K562 (cell line): ENCODE data around the gene ZDHHC11B. TPM values are rescaled to one million over a fixed set of nuclear protein-coding genes. Genes with fewer than 3 reads are reported as not detected.
A peak's percentile ranks its signal among the peaks of the same experiment; 100 is the strongest.

Experiments
- ATAC-seq: fragments of 200-7000 bp; cut with Tn5 transposase; 3 replicates; pipeline ENCODE4 v1.9.1; 2020; ENCODE audit warnings: moderate library complexity
- BruUV-seq: library from RNA; stranded (reverse); fragments of 400-500 nt; replicated peaks from 2 replicates; lab custom pipeline; 2021; lab: Mats Ljungman, UMichigan
- CTCF ChIA-PET: fragments of 300-600 bp; formaldehyde crosslinking; extraction: SDS; loops from one replicate; lab custom pipeline; 2021; ENCODE audit warnings: low intra/inter-chr PET ratio; lab: Yijun Ruan, JAX
- POLR2A ChIA-PET: fragments of 300-600, 350-650 bp; sonication (Branson Sonifier 250); formaldehyde crosslinking; extraction: SDS; loops from one replicate; lab custom pipeline; 2021; ENCODE audit warnings: antibody characterized with exemption, inconsistent platforms; lab: Yijun Ruan, JAX
- DNase-seq, 4 experiments: peaks; one replicate each; pipeline versions ENCODE4 v3.0.0 to v3.0.0-alpha.2; 2011 to 2018; ENCODE audit warnings: low spot score in 3 of 4, mixed read lengths in 3 of 4; ENCODE audit errors: extremely low read depth in 1 of 4
- FAIRE-seq: peaks from 2 replicates; lab custom pipeline; 2011; peaks lifted over from hg19 to GRCh38; lab: Jason Lieb, UNC
- H2AFZ ChIP-seq: 2 replicates; pipeline ENCODE4 v1.6.0; 2011; ENCODE audit warnings: low read depth, low read length, control low read depth, inconsistent platforms
- H3K27ac ChIP-seq: fragments of 200-600 bp; 3 replicates; pipeline ENCODE4 v1.8.0; 2011; ENCODE audit warnings: low read depth, mild to moderate bottlenecking, control low read depth, inconsistent platforms, low read length, moderate library complexity, mixed read lengths; ENCODE audit errors: extremely low read depth
- H3K27me3 ChIP-seq, 2 experiments: fragments of 300-600 bp in 1 of 2; 2 replicates in 1 of 2; 3 replicates in 1 of 2; pipeline versions ENCODE4 v1.6.0 to v1.8.0; 2011; ENCODE audit warnings: inconsistent platforms in 2 of 2, low read length in 2 of 2, mild to moderate bottlenecking in 1 of 2, mixed read lengths in 1 of 2, moderate library complexity in 1 of 2; ENCODE audit not compliant: control insufficient read depth in 2 of 2, insufficient read depth in 2 of 2
- H3K36me3 ChIP-seq: fragments of 300-600 bp; 3 replicates; pipeline ENCODE4 v1.8.0; 2011; ENCODE audit warnings: mild to moderate bottlenecking, low read length, inconsistent platforms; ENCODE audit not compliant: control insufficient read depth, insufficient read depth
- H3K4me1 ChIP-seq, 2 experiments: fragments of 200-600 bp in 1 of 2; replicated peaks in 1 of 2; 2 replicates in 1 of 2; 3 replicates in 1 of 2; pipeline versions ENCODE4 v1.5.1 to v1.8.0; 2011; ENCODE audit warnings: inconsistent platforms in 2 of 2, low read length in 2 of 2, mild to moderate bottlenecking in 1 of 2, mixed read lengths in 1 of 2, moderate library complexity in 1 of 2; ENCODE audit not compliant: control insufficient read depth in 2 of 2, insufficient read depth in 2 of 2
- H3K4me2 ChIP-seq: 2 replicates; pipeline ENCODE4 v1.6.1; 2011; ENCODE audit warnings: low read length, control low read depth, inconsistent platforms, mixed read lengths; ENCODE audit not compliant: insufficient read depth
- H3K4me3 ChIP-seq: fragments of 200-600 bp; sonication (generic), shearing (Covaris generic); 2 replicates; pipeline ENCODE4 v1.5.1; 2016; ENCODE audit warnings: control low read depth, inconsistent platforms
- H3K79me2 ChIP-seq: fragments of 200-600 bp; 3 replicates; pipeline ENCODE4 v1.8.0; 2011; ENCODE audit warnings: low read length, inconsistent platforms; ENCODE audit not compliant: control insufficient read depth, insufficient read depth
- H3K9ac ChIP-seq, 2 experiments: 2 replicates each; pipeline versions ENCODE4 v1.6.0 to v1.6.1; 2011; ENCODE audit warnings: low read depth in 2 of 2, low read length in 2 of 2, control low read depth in 1 of 2, inconsistent platforms in 1 of 2, mild to moderate bottlenecking in 1 of 2, mixed read lengths in 1 of 2; ENCODE audit not compliant: insufficient read depth in 1 of 2
- H3K9me1 ChIP-seq: one replicate; pipeline ENCODE4 v1.6.0; 2011; ENCODE audit warnings: inconsistent platforms, mild to moderate bottlenecking, low read length, moderate library complexity; ENCODE audit not compliant: control insufficient read depth, insufficient read depth
- H3K9me3 ChIP-seq: replicated peaks from 2 replicates; pipeline ENCODE4 v1.5.1; 2011; ENCODE audit warnings: low read depth, low read length, inconsistent platforms; ENCODE audit not compliant: control insufficient read depth, insufficient read depth
- H4K20me1 ChIP-seq: replicated peaks from 2 replicates; pipeline ENCODE4 v1.6.1; 2011; ENCODE audit warnings: low read length, inconsistent platforms, mixed read lengths; ENCODE audit not compliant: control insufficient read depth, insufficient read depth
- BCLAF1 ChIP-seq, 2 experiments: fragments of 450-650 bp in 1 of 2; IDR thresholded peaks; 2 replicates each; pipeline ENCODE4 v1.6.1; 2011 to 2017; ENCODE audit warnings: low read depth in 2 of 2, antibody characterized with exemption in 1 of 2, borderline replicate concordance in 1 of 2, low read length in 1 of 2, mild to moderate bottlenecking in 1 of 2, mixed read lengths in 1 of 2; ENCODE audit not compliant: control insufficient read depth in 1 of 2
- CSDE1 ChIP-seq, 2 experiments: fragments of 450-650 bp; IDR thresholded peaks; 2 replicates each; pipeline ENCODE4 v1.6.1; 2016; ENCODE audit warnings: mild to moderate bottlenecking in 1 of 2
- ETV5 ChIP-seq: sonication (generic); formaldehyde crosslinking; IDR thresholded peaks from 2 replicates; pipeline ENCODE4 v1.4.0; 2020; ENCODE audit warnings: low read depth, mild to moderate bottlenecking, missing genetic modification reagents
- HDAC6 ChIP-seq: IDR thresholded peaks from 2 replicates; pipeline ENCODE4 v1.6.1; 2012; ENCODE audit warnings: low read depth, mild to moderate bottlenecking, control low read depth, inconsistent platforms, low read length, moderate library complexity
- HMGN3 ChIP-seq: IDR thresholded peaks from 2 replicates; pipeline ENCODE4 v1.6.1; 2011; ENCODE audit warnings: borderline replicate concordance, low read depth, mild to moderate bottlenecking, mixed read lengths, low read length; ENCODE audit not compliant: insufficient read length; ENCODE audit errors: extremely low read depth
- RBM17 ChIP-seq: fragments of 200-400 bp; formaldehyde crosslinking; IDR thresholded peaks from 2 replicates; pipeline ENCODE4 v1.6.1; 2017; ENCODE audit warnings: low read depth, mild to moderate bottlenecking, low read length, borderline replicate concordance
- SIN3A ChIP-seq, 2 experiments: fragments of 150-350 bp in 1 of 2; IDR thresholded peaks; 2 replicates each; pipeline ENCODE4 v1.6.1; 2011 to 2016; ENCODE audit warnings: borderline replicate concordance in 2 of 2, low read depth in 2 of 2, low read length in 2 of 2, mild to moderate bottlenecking in 2 of 2, moderate library complexity in 2 of 2; ENCODE audit not compliant: control insufficient read depth in 1 of 2
- SIRT6 ChIP-seq: IDR thresholded peaks from one replicate; pipeline ENCODE4 v1.6.1; 2012; ENCODE audit warnings: low read depth, mild to moderate bottlenecking, control low read depth, inconsistent platforms, low read length, moderate library complexity
- TCF7 ChIP-seq: sonication (generic); IDR thresholded peaks from 2 replicates; pipeline ENCODE4 v1.6.1; 2016; ENCODE audit warnings: antibody characterized with exemption, borderline replicate concordance
- ZFP91 ChIP-seq: sonication (generic); formaldehyde crosslinking; IDR thresholded peaks from 2 replicates; pipeline ENCODE4 v1.8.0; 2022; ENCODE audit warnings: mild to moderate bottlenecking, missing genetic modification reagents
- ZNF140 ChIP-seq: fragments of 250-450 bp; sonication (Bioruptor Pico); IDR thresholded peaks from 2 replicates; pipeline ENCODE4 v1.8.0; 2021; ENCODE audit warnings: moderate library complexity, mild to moderate bottlenecking, inconsistent platforms
- WGBS: fragments of 100-300 bp; shearing (Covaris generic); methylation state at CpG from one replicate; pipeline ENCODE4 v1.1.6; 2016; ENCODE audit warnings: low coverage, mixed read lengths; ENCODE audit not compliant: insufficient coverage; ENCODE audit errors: missing lambda C conversion rate; 5-methylcytosine and 5-hydroxymethylcytosine counted together
- in situ Hi-C: fragments of 300-500 bp; cut with MboI; formaldehyde crosslinking; loops from 4 replicates; pipeline ENCODE4 v1.15.0; 2018; ENCODE audit warnings: inconsistent platforms, mixed read lengths
- intact Hi-C: fragments of 100-400 bp; cut with micrococcal nuclease; formaldehyde crosslinking; loops from 2 replicates; pipeline ENCODE4 v1.14.2; 2022
- polyA plus RNA-seq, 8 experiments: library from polyadenylated mRNA; depleted of rRNA in 4 of 8; stranded (reverse) in 5 of 8; unstranded in 3 of 8; fragments of >200 nt; fragmentation: Nextera tagmentation in 2 of 8; fragmentation: Illumina TruSeq in 1 of 8; extraction: Ambion mirVana in 2 of 8; extraction: Trizol in 1 of 8; gene quantifications; 2 replicates each; pipeline versions ENCODE4 v1.2.1 to v1.2.3, GENCODE V29; 2011 to 2014; ENCODE audit warnings: inconsistent platforms in 1 of 8, missing spikeins in 1 of 8
- total RNA-seq, 7 experiments: library from RNA; depleted of rRNA in 6 of 7; stranded (reverse); fragments of >200 nt in 6 of 7; fragmentation: Illumina TruSeq in 2 of 7; extraction: Trizol in 2 of 7; gene quantifications; 2 replicates each; pipeline versions ENCODE4 v1.2.1 to v1.2.3, GENCODE V29; 2011 to 2021; ENCODE audit warnings: low replicate concordance in 1 of 7

The ZDHHC11B gene
- total and polyA plus RNA-seq, 9 of the 15 experiments (the other 6 are each of a cell fraction or from before 2014, with no cell fraction given) = 0.03 to 0.23 (median 0.15) TPM; not detected in 3

GRCh38 chr5:672329-673160 lies 112.0 kb downstream of the ZDHHC11B start (continued):
- no peak for TF ChIP-seq BCLAF1 (IDR thresholded peaks at IDR 0.05; ENCODE audit: borderline replicate concordance in 1 of 2, control insufficient read depth in 1 of 2, low read depth in 2 of 2, low read length in 1 of 2)

GRCh38 chr5:671459-672328 lies 112.8 kb downstream of the ZDHHC11B start:
- WGBS = 11% methylated on average over 26 of the region's 27 CpGs
- Histone ChIP-seq H3K27ac (no peak overlapping the region), H4K20me1 (peaks cover 47% of the 10 kb centered on the region), H2AFZ (no peak overlapping the region), H3K4me1 (peaks cover 4 to 77% of the 10 kb centered on the region in 2 experiments; a peak in 4 of 5 replicates), H3K4me2 (peak overlapping the region; percentile 66), H3K9ac (peak overlapping the region in 1 of 2 experiments; percentile 68; a peak in 2 of 4 replicates), H3K36me3 (peaks cover 14% of the 10 kb centered on the region; the same call in 2 of the 3 replicates), H3K4me3 (no peak overlapping the region), H3K9me1 (no peaks in the 10 kb centered on the region), H3K9me3 (no peaks in the 10 kb centered on the region), H3K27me3 (no peaks in the 10 kb centered on the region), H3K79me2 (no peaks in the 10 kb centered on the region)
- intact Hi-C loops (loop anchor here (2.0 to 10.0 kb wide), 2 partner anchors 183 to 231 kb away; partner anchors contain the start of gene ZDHHC11), in situ Hi-C loops (no loop called here)
- CTCF ChIA-PET = interaction anchor here (2.3 kb wide), 1 partner anchor 231 kb away, joined by 12 read pairs; no protein-coding TSS in a partner anchor
- POLR2A ChIA-PET = interaction anchor here (0.7 kb wide), 1 partner anchor 86 kb away, joined by 4 read pairs; no protein-coding TSS in a partner anchor
- DNase-seq (peak; percentile 79 to 83 (median 82)), ATAC-seq (peak; percentile 88), FAIRE-seq (peak; percentile 73)
- BruUV-seq = no TSS peak
- no peak for TF ChIP-seq ZFP91 (CRISPR knock-in tag)
- TF ChIP-seq SIRT6 = no peak
- no peak for TF ChIP-seq ZNF140 (CRISPR knock-in tag)
- no peak for TF ChIP-seq TCF7
- TF ChIP-seq HMGN3 = peak; percentile 79
- TF ChIP-seq ETV5 (CRISPR knock-in tag) = 0 out of 2 replicates have a peak, but pooled peaks have one; percentile 21
- TF ChIP-seq HDAC6 = no peak
- TF ChIP-seq RBM17 = no peak
- no peak for TF ChIP-seq CSDE1 (IDR thresholded peaks at IDR 0.05)
- no peak for TF ChIP-seq SIN3A (IDR thresholded peaks at IDR 0.05; ENCODE audit: borderline replicate concordance in 2 of 2, control insufficient read depth in 1 of 2, low read depth in 2 of 2, low read length in 2 of 2)
